ENCODE measurements around the gene GMDS. TPM values are rescaled to one million over a fixed set of nuclear protein-coding genes. Genes with fewer than 3 reads are reported as not detected.

GMDS gene
- total and polyA plus RNA-seq, 2 experiments from 2014 or later, result 30.1 to 36.5 TPM

DNA sequence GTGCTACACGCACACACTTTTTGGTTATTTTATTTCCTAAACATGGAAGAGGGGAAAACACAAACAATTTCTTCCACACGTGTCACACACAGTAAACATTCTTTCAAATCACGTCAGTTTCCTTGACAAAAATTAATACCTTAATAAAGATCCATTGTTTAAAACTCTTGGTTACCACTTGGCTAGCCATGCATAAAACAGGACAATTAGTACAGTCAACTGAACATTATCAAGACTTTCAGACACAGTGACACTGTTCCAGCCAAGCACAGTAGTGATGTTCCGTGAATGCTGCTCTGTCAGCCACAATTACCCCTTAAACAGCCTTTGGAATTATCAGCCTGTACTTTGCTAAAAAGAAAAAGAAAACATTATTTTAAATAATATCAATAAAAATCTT lies 50.8 kb downstream of the GMDS start (continued):
- TF ChIP-seq, protein P1, sequence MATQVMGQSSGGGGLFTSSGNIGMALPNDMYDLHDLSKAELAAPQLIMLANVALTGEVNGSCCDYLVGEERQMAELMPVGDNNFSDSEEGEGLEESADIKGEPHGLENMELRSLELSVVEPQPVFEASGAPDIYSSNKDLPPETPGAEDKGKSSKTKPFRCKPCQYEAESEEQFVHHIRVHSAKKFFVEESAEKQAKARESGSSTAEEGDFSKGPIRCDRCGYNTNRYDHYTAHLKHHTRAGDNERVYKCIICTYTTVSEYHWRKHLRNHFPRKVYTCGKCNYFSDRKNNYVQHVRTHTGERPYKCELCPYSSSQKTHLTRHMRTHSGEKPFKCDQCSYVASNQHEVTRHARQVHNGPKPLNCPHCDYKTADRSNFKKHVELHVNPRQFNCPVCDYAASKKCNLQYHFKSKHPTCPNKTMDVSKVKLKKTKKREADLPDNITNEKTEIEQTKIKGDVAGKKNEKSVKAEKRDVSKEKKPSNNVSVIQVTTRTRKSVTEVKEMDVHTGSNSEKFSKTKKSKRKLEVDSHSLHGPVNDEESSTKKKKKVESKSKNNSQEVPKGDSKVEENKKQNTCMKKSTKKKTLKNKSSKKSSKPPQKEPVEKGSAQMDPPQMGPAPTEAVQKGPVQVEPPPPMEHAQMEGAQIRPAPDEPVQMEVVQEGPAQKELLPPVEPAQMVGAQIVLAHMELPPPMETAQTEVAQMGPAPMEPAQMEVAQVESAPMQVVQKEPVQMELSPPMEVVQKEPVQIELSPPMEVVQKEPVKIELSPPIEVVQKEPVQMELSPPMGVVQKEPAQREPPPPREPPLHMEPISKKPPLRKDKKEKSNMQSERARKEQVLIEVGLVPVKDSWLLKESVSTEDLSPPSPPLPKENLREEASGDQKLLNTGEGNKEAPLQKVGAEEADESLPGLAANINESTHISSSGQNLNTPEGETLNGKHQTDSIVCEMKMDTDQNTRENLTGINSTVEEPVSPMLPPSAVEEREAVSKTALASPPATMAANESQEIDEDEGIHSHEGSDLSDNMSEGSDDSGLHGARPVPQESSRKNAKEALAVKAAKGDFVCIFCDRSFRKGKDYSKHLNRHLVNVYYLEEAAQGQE (IDR thresholded peaks at IDR 0.05; ENCODE audit: unreplicated experiment), result no peak
- TF ChIP-seq NANOG (IDR thresholded peaks at IDR 0.05; ENCODE audit: borderline replicate concordance) (no peak), EZH2 (IDR thresholded peaks at IDR 0.05; ENCODE audit: low read depth, unreplicated experiment) (no peak), EZH2phosphoT487 (IDR thresholded peaks at IDR 0.05; ENCODE audit: unreplicated experiment) (no peak), ZNF331 (CRISPR knock-in tag; IDR thresholded peaks at IDR 0.05; ENCODE audit: low read depth) (no peak)

DNA sequence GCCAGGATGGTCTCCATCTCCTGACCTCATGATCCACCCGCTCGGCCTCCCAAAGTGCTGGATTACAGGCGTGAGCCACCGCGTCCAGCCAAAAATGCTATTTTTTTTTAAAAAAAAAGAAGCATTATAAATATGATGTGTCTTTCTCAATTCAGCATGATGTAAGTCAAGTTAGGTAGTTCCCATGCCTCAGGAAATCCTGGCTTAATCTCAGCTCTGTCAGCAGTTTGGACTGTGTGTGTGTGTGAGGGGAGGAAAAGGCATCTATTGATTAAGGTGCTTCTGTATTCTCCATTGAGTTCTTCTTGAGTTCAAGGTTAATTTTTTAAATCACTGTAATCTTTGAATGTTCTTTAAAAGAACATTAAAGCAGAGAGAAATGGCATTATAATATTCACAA lies 51.5 kb downstream of the GMDS start:
- H3K4me2 ChIP-seq, result no peak overlapping the region
- 0 out of 2 replicates have a peak, but pooled peaks cover under 1% of the 10 kb centered on the region for H3K9me2 ChIP-seq (ENCODE audit: insufficient read depth)
- Mint-ChIP-seq H3K36me3 (ENCODE audit: low read depth) (peaks cover 11% of the 10 kb centered on the region; the same call in 2 of the 3 replicates), H3K4me1 (peaks cover 8% of the 10 kb centered on the region; the same call in 2 of the 3 replicates), H3K27ac (no peak overlapping the region), H3K4me3 (no peak overlapping the region), H3K27me3 (ENCODE audit: insufficient read depth, low read depth, poor library complexity) (peaks cover 2% of the 10 kb centered on the region), H3K9me3 (peaks cover 3% of the 10 kb centered on the region; the same call in 2 of the 3 replicates)
- H3K4me3 ChIP-seq, result no peak overlapping the region
- H4K20me1 ChIP-seq (replicated peaks; ENCODE audit: insufficient read depth), result peaks cover 12% of the 10 kb centered on the region
- no peak overlapping the region for H2AFZ ChIP-seq
- peaks cover 14% of the 10 kb centered on the region for H3K4me1 ChIP-seq (ENCODE audit: insufficient read depth)
- H3K79me2 ChIP-seq (replicated peaks; ENCODE audit: insufficient read depth), result no peaks in the 10 kb centered on the region
- no peaks in the 10 kb centered on the region; the same call in 1 of the 2 replicates for H3K36me3 ChIP-seq (ENCODE audit: insufficient read depth)
- no peak overlapping the region for H3K27ac ChIP-seq (ENCODE audit: low read depth)
- no peak for ATAC-seq
- no peaks in the 10 kb centered on the region for H3K27me3 ChIP-seq (ENCODE audit: insufficient read depth)
- DNase-seq (ENCODE audit: low spot score), result no peak
- H3F3A ChIP-seq (replicated peaks; ENCODE audit: low read depth), result no peaks in the 10 kb centered on the region
- TF ChIP-seq ZNF462 (CRISPR knock-in tag; IDR thresholded peaks at IDR 0.05) (no peak), EZH2phosphoT487 (IDR thresholded peaks at IDR 0.05; ENCODE audit: unreplicated experiment) (no peak), CREB1 (CRISPR knock-in tag; IDR thresholded peaks at IDR 0.05; ENCODE audit: low read depth) (no peak), EZH2 (IDR thresholded peaks at IDR 0.05; ENCODE audit: low read depth, unreplicated experiment) (no peak), ZNF114 (CRISPR knock-in tag; IDR thresholded peaks at IDR 0.05) (no peak), POLR2AphosphoS5 (IDR thresholded peaks at IDR 0.05; ENCODE audit: low read depth) (no peak), NANOG (IDR thresholded peaks at IDR 0.05; ENCODE audit: borderline replicate concordance) (no peak), ETS1 (IDR thresholded peaks at IDR 0.05) (no peak)
- TF ChIP-seq, protein P1 (IDR thresholded peaks at IDR 0.05; ENCODE audit: unreplicated experiment), result no peak
